ENCODE results near the gene KRT38. TPM values are rescaled to one million over a fixed set of nuclear protein-coding genes. Genes with fewer than 3 reads are reported as not detected.

The KRT38 gene
- total and polyA plus RNA-seq, 2 of the 8 experiments (the other 6 are each of a cell fraction or from before 2014, with no cell fraction given), result not detected

- H3K4me1 ChIP-seq (replicated peaks in 1 of 4; ENCODE audit: control insufficient read depth in 3 of 4, insufficient read depth in 4 of 4, low read length in 3 of 4), result no peaks in the 10 kb centered on the region
- H3K79me1 ChIP-seq (ENCODE audit: low read depth, low read length), result no peaks in the 10 kb centered on the region
- H3K27me3 ChIP-seq (replicated peaks in 1 of 4; ENCODE audit: control insufficient read depth in 3 of 4, extremely low read depth in 1 of 4, insufficient read depth in 3 of 4, low read length in 3 of 4), result no peaks in the 10 kb centered on the region
- H3K4ac ChIP-seq (replicated peaks; ENCODE audit: insufficient read length, low read depth, low read length), result no peak overlapping the region
- H3K14ac ChIP-seq (ENCODE audit: insufficient read length), result no peak overlapping the region
- no peak overlapping the region for H2AK5ac ChIP-seq (ENCODE audit: low read depth, low read length)
- TF ChIP-seq RFX5 (IDR thresholded peaks at IDR 0.05; ENCODE audit: borderline replicate concordance, low read depth, low read length) (no peak), NRF1 (IDR thresholded peaks at IDR 0.05; ENCODE audit: low read depth, low read length) (no peak), RNF2 (IDR thresholded peaks at IDR 0.05; ENCODE audit: borderline replicate concordance, low read depth, low read length, missing control alignments, poor library complexity, severe bottlenecking) (no peak), HDAC6 (IDR thresholded peaks at IDR 0.05; ENCODE audit: low read depth, low read length) (no peak), SRF (IDR thresholded peaks at IDR 0.05; ENCODE audit: low read depth, low read length) (no peak), TBP (IDR thresholded peaks at IDR 0.05; ENCODE audit: low read depth, low read length) (no peak), CHD1 (IDR thresholded peaks at IDR 0.05; ENCODE audit: low read depth, low read length) (no peak), SIRT6 (IDR thresholded peaks at IDR 0.05; ENCODE audit: low read length) (no peak), CBX8 (IDR thresholded peaks at IDR 0.05; ENCODE audit: borderline replicate concordance, low read depth, low read length) (no peak), SAP30 (IDR thresholded peaks at IDR 0.05; ENCODE audit: insufficient read depth, insufficient replicate concordance, low read length) (no peak), SP1 (IDR thresholded peaks at IDR 0.05; ENCODE audit: low read depth, low read length) (no peak)
- TF ChIP-seq, protein P1, sequence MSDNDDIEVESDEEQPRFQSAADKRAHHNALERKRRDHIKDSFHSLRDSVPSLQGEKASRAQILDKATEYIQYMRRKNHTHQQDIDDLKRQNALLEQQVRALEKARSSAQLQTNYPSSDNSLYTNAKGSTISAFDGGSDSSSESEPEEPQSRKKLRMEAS (IDR thresholded peaks at IDR 0.05), result no peak
- H2BK120ac ChIP-seq (replicated peaks; ENCODE audit: low read depth, low read length), result no peak overlapping the region
- H2BK15ac ChIP-seq (ENCODE audit: low read length), result no peak overlapping the region
- H3K36me3 ChIP-seq (ENCODE audit: control insufficient read depth in 2 of 4, insufficient read depth in 4 of 4, low read length in 3 of 4), result no peaks in the 10 kb centered on the region
- no peak overlapping the region for H2BK20ac ChIP-seq (ENCODE audit: low read length)
- H4K8ac ChIP-seq (ENCODE audit: extremely low read depth, insufficient read depth, low read length), result no peak overlapping the region
- 79% methylated on average over 5 of the region's 5 CpGs; no CpG with 5 or more reads in 1 of the 2 experiments for WGBS, 2 experiments (ENCODE audit: extremely low coverage in 1 of 2, insufficient coverage in 1 of 2, insufficient read length in 1 of 2, insufficient replicate concordance in 2 of 2, low coverage in 1 of 2, low lambda C conversion rate in 2 of 2, missing lambda C conversion rate in 1 of 2)
- H3K23ac ChIP-seq (ENCODE audit: insufficient read length), result no peak overlapping the region
- no peaks in the 10 kb centered on the region for H3K9me3 ChIP-seq (ENCODE audit: insufficient read depth in 2 of 2, low read depth in 1 of 2, low read length in 1 of 2)
- no peak overlapping the region for H2BK5ac ChIP-seq (ENCODE audit: low read depth, low read length)
- H3K18ac ChIP-seq (ENCODE audit: extremely low read depth, low read length), result no peak overlapping the region
- no peaks in the 10 kb centered on the region for H3K23me2 ChIP-seq (ENCODE audit: low read depth, low read length)
- H3K9ac ChIP-seq (replicated peaks in 1 of 4; ENCODE audit: extremely low read depth in 1 of 4, low read depth in 3 of 4, low read length in 3 of 4), result no peak overlapping the region
- ChIA-PET CTCF (ENCODE audit: partially characterized antibody) (interaction anchor here (0.9 kb wide), 1 partner anchor 156 kb away, joined by 3 read pairs; no protein-coding TSS in a partner anchor), POLR2A (ENCODE audit: partially characterized antibody) (no interaction called here)
- no peak overlapping the region for H2AFZ ChIP-seq (ENCODE audit: low read length)
- DNase-seq (ENCODE audit: low read depth in 1 of 2, low spot score in 2 of 2), result no peak
- no peak overlapping the region for H2BK12ac ChIP-seq (ENCODE audit: low read depth, low read length)
- no peak overlapping the region for H3K4me2 ChIP-seq (ENCODE audit: insufficient read depth in 1 of 2, low read depth in 2 of 2, low read length in 2 of 2)
- no peak overlapping the region for H4K5ac ChIP-seq (ENCODE audit: insufficient read length, low read depth, low read length)
- H3K4me3 ChIP-seq (ENCODE audit: extremely low read depth in 1 of 4, insufficient read depth in 2 of 4, low read depth in 3 of 4, low read length in 4 of 4), result no peak overlapping the region
- H3K56ac ChIP-seq (replicated peaks; ENCODE audit: insufficient read length, low read depth, low read length), result no peak overlapping the region
- H4K20me1 ChIP-seq (replicated peaks in 1 of 2; ENCODE audit: control insufficient read depth in 1 of 2, insufficient read depth in 2 of 2, low read length in 2 of 2), result no peaks in the 10 kb centered on the region
- H3K27ac ChIP-seq (ENCODE audit: low read depth, low read length), result no peak overlapping the region
- no peaks in the 10 kb centered on the region for H3K79me2 ChIP-seq (ENCODE audit: control insufficient read depth in 1 of 2, insufficient read depth in 2 of 2, low read length in 2 of 2)
- FAIRE-seq, result no peak
- H4K91ac ChIP-seq (replicated peaks; ENCODE audit: insufficient read length, low read length), result no peak overlapping the region
These were observed 47.5 kb downstream of the KRT38 start for GRCh38 chr17:41393294-41393693.

Measured in H1 (cell line).